ENCODE results near the gene SDC4. TPM values are rescaled to one million over a fixed set of nuclear protein-coding genes. Genes with fewer than 3 reads are reported as not detected.
A peak's percentile ranks its signal among the peaks of the same experiment; 100 is the strongest.

The SDC4 gene
- total RNA-seq, 2 donors from 2014 or later = 62.0 to 97.6 TPM

GRCh38 chr20:45312241-45312640 is 36.0 kb downstream of the SDC4 start:
- Histone ChIP-seq H3K36me3 (replicated peaks in 1 of 2; ENCODE audit: insufficient read depth in 1 of 2, low read depth in 2 of 2) (peaks cover 0 to 2% of the 10 kb centered on the region in 2 donors), H3K4me3 (no peak overlapping the region), H3K27ac (peak overlapping the region; percentile 29 to 57 (median 40)), H3K9me3 (no peaks in the 10 kb centered on the region), H3K27me3 (no peaks in the 10 kb centered on the region), H3K4me1 (peaks cover 70% of the 10 kb centered on the region)
- intact Hi-C loops (cut with DNase I) = loop anchor here (10.0 kb wide), 1 partner anchor 267 kb away; no protein-coding TSS in a partner anchor
- WGBS, 2 donors = 23 to 27% methylated on average over 11 to 21 of the region's 21 CpGs
- ATAC-seq (no peak), DNase-seq (no peak)
- no peak for TF ChIP-seq POLR2A (IDR thresholded peaks at IDR 0.05)
- no peak for TF ChIP-seq CTCF (IDR thresholded peaks at IDR 0.05)

- ATAC-seq = peak; percentile 57
- Histone ChIP-seq H3K36me3 (replicated peaks in 1 of 2; ENCODE audit: insufficient read depth in 1 of 2, low read depth in 2 of 2) (peaks cover 0 to 2% of the 10 kb centered on the region in 2 donors), H3K27ac (peak overlapping the region in 3 of 4 donors; percentile 29 to 57 (median 49)), H3K9me3 (no peaks in the 10 kb centered on the region), H3K4me1 (peaks cover 64% of the 10 kb centered on the region), H3K4me3 (no peak overlapping the region), H3K27me3 (no peaks in the 10 kb centered on the region)
- DNase-seq = peak; percentile 79 to 85 (median 83)
- WGBS, 2 donors = 8 to 14% methylated on average over 16 to 45 of the region's 45 CpGs
- TF ChIP-seq CTCF (IDR thresholded peaks at IDR 0.05) (peak; percentile 64 to 86 (median 76)), POLR2A (IDR thresholded peaks at IDR 0.05) (peak in 2 of 3 donors; percentile 8 to 16)
- intact Hi-C loops (cut with DNase I) = loop anchor here (10.0 kb wide), 1 partner anchor 267 kb away; no protein-coding TSS in a partner anchor
Measured at GRCh38 chr20:45311589-45312211, 36.5 kb downstream of the SDC4 start.

GRCh38 chr20:45309075-45309474 is 39.1 kb downstream of the SDC4 start:
- TF ChIP-seq CTCF (IDR thresholded peaks at IDR 0.05) (no peak), POLR2A (IDR thresholded peaks at IDR 0.05) (no peak)
- 20 to 39% methylated on average over 3 of the region's 3 CpGs for WGBS, 2 donors
- no peak for DNase-seq
- Histone ChIP-seq H3K36me3 (replicated peaks in 1 of 2; ENCODE audit: insufficient read depth in 1 of 2, low read depth in 2 of 2) (no peaks in the 10 kb centered on the region), H3K27ac (peak overlapping the region in 3 of 4 donors; percentile 77 to 84 (median 83)), H3K4me1 (peaks cover 78% of the 10 kb centered on the region), H3K9me3 (no peaks in the 10 kb centered on the region), H3K4me3 (peak overlapping the region in 1 of 2 donors; percentile 8), H3K27me3 (no peaks in the 10 kb centered on the region)
- no peak for ATAC-seq
- intact Hi-C loops (cut with DNase I) = no loop called here

- peaks cover 70% of the 10 kb centered on the region for H3K4me1 ChIP-seq
- ATAC-seq (peak; percentile 49), DNase-seq (peak; percentile 79 to 91 (median 88))
- no peaks in the 10 kb centered on the region for H3K27me3 ChIP-seq
- H3K27ac ChIP-seq = peak within 1 kb of the TSS; percentile 77 to 84 (median 80)
- TF ChIP-seq POLR2A (IDR thresholded peaks at IDR 0.05) = peak in 1 of 3 donors; percentile 14
- TF ChIP-seq CTCF (IDR thresholded peaks at IDR 0.05) = peak in 6 of 7 experiments; percentile 20 to 64 (median 55)
- H3K36me3 ChIP-seq (replicated peaks in 1 of 2; ENCODE audit: insufficient read depth in 1 of 2, low read depth in 2 of 2) = no peaks in the 10 kb centered on the region
- intact Hi-C loops (cut with DNase I) = no loop called here
- H3K9me3 ChIP-seq = no peaks in the 10 kb centered on the region
- H3K4me3 ChIP-seq = peak within 1 kb of the TSS; percentile 35 to 37
- 19% methylated on average over 20 of the region's 20 CpGs; no CpG with 5 or more reads in 1 of the 2 donors for WGBS, 2 donors
Measured at GRCh38 chr20:45308117-45308778, 40.0 kb downstream of the SDC4 start, which contains the start of gene MATN4. Gene MATN4, minus strand, starts transcription at chr20:45308299. Its CDS starts 2,717 bp downstream, at chr20:45305582.
